ENCODE results near the gene PEAK3. TPM values are rescaled to one million over a fixed set of nuclear protein-coding genes. Genes with fewer than 3 reads are reported as not detected.
A peak's percentile ranks its signal among the peaks of the same experiment; 100 is the strongest.

The PEAK3 gene
- total RNA-seq, 1 donor from 2014 or later, result 2.0 TPM

DNA sequence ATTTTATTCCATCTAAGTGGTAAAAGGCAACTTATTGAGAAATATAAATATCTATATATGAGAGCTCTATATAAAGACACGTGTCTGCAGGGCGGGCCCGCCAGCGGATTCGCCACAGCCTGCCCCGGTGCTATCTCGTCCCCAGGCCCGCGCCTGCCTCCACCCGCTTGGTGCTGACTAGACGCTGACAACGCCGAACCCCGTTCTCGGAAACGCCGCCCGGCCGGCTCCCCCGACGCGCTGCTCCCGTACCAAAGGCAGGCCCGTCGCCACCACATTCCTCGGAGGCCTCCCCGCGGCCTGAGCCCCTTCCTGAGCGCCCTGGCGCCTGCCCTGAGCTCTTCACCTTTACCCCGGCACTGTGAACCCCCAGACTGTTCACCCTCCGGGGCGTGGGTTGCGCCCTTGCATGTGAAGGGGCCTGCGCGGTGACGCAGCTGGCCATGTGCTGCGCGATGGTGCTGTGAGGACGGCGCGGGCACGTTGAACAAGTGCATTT is 51.9 kb downstream of the PEAK3 start:
- Histone ChIP-seq H3K4me1 (peaks cover 20% of the 10 kb centered on the region), H3K27ac (no peak overlapping the region)
- intact Hi-C loops (cut with DNase I), result no loop called here

GRCh38 chr19:2229103-2230032 is 52.6 kb downstream of the PEAK3 start:
- no peaks in the 10 kb centered on the region for H3K9me3 ChIP-seq
- intact Hi-C loops (cut with DNase I), result no loop called here
- no peak for DNase-seq (ENCODE audit: extremely low spot score in 2 of 2)
- TF ChIP-seq POLR2A (IDR thresholded peaks at IDR 0.05) (no peak), POLR2AphosphoS5 (IDR thresholded peaks at IDR 0.05; ENCODE audit: insufficient read depth in 1 of 2, low read depth in 1 of 2) (no peak)
- TF ChIP-seq, protein P1, sequence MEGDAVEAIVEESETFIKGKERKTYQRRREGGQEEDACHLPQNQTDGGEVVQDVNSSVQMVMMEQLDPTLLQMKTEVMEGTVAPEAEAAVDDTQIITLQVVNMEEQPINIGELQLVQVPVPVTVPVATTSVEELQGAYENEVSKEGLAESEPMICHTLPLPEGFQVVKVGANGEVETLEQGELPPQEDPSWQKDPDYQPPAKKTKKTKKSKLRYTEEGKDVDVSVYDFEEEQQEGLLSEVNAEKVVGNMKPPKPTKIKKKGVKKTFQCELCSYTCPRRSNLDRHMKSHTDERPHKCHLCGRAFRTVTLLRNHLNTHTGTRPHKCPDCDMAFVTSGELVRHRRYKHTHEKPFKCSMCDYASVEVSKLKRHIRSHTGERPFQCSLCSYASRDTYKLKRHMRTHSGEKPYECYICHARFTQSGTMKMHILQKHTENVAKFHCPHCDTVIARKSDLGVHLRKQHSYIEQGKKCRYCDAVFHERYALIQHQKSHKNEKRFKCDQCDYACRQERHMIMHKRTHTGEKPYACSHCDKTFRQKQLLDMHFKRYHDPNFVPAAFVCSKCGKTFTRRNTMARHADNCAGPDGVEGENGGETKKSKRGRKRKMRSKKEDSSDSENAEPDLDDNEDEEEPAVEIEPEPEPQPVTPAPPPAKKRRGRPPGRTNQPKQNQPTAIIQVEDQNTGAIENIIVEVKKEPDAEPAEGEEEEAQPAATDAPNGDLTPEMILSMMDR (IDR thresholded peaks at IDR 0.05), result no peak
- H3K4me1 ChIP-seq, result peaks cover 12% of the 10 kb centered on the region
- H3K4me3 ChIP-seq, result no peak overlapping the region
- no peak overlapping the region for H3K27ac ChIP-seq
- no peaks in the 10 kb centered on the region for H3K27me3 ChIP-seq
- peaks cover 0 to 43% of the 10 kb centered on the region in 2 donors for H3K36me3 ChIP-seq

More for the DNA sequence above, 51.9 kb downstream of the PEAK3 start:
- Histone ChIP-seq H3K9me3 (no peaks in the 10 kb centered on the region), H3K36me3 (peaks cover 0 to 43% of the 10 kb centered on the region in 2 donors), H3K27me3 (no peaks in the 10 kb centered on the region), H3K4me3 (no peak overlapping the region)
- no peak for DNase-seq (ENCODE audit: extremely low spot score in 2 of 2)
- peak in 1 of 2 donors; percentile 16 for TF ChIP-seq POLR2AphosphoS5 (IDR thresholded peaks at IDR 0.05; ENCODE audit: insufficient read depth in 1 of 2, low read depth in 1 of 2)
- TF ChIP-seq, protein P1 (IDR thresholded peaks at IDR 0.05), result no peak

GRCh38 chr19:2228157-2229030 is 53.6 kb downstream of the PEAK3 start:
- H3K27ac ChIP-seq, result no peak overlapping the region
- H3K36me3 ChIP-seq, result peaks cover 0 to 39% of the 10 kb centered on the region in 2 donors
- TF ChIP-seq POLR2AphosphoS5 (IDR thresholded peaks at IDR 0.05; ENCODE audit: insufficient read depth in 1 of 2, low read depth in 1 of 2) (no peak), POLR2A (IDR thresholded peaks at IDR 0.05) (no peak)
- TF ChIP-seq, protein P1 (IDR thresholded peaks at IDR 0.05), result no peak
- intact Hi-C loops (cut with DNase I), result no loop called here
- peaks cover 3% of the 10 kb centered on the region for H3K4me1 ChIP-seq
- no peaks in the 10 kb centered on the region for H3K27me3 ChIP-seq
- DNase-seq (ENCODE audit: extremely low spot score in 2 of 2), result no peak
- H3K4me3 ChIP-seq, result no peak overlapping the region
- H3K9me3 ChIP-seq, result no peaks in the 10 kb centered on the region

- Histone ChIP-seq H3K4me1 (no peaks in the 10 kb centered on the region), H3K27ac (no peak overlapping the region), H3K36me3 (peaks cover 0 to 33% of the 10 kb centered on the region in 2 donors), H3K4me3 (no peak overlapping the region), H3K9me3 (no peaks in the 10 kb centered on the region), H3K27me3 (no peaks in the 10 kb centered on the region)
- intact Hi-C loops (cut with DNase I), result no loop called here
- TF ChIP-seq POLR2A (IDR thresholded peaks at IDR 0.05), result no peak
- TF ChIP-seq, protein P1 (IDR thresholded peaks at IDR 0.05), result no peak
- TF ChIP-seq POLR2AphosphoS5 (IDR thresholded peaks at IDR 0.05; ENCODE audit: insufficient read depth in 1 of 2, low read depth in 1 of 2), result no peak
- DNase-seq (ENCODE audit: extremely low spot score in 2 of 2), result no peak
These were observed 54.4 kb downstream of the PEAK3 start for GRCh38 chr19:2227415-2228156.
